C4-2B (cell line): ENCODE data around the gene STX2.
"Not testable (repeated sequence)": the region's sequence is repeated elsewhere in the genome, so short reads cannot be mapped to it uniquely, and the experiment has no call there.

Experiments
- H3K27ac ChIP-seq: fragments of 450-650 bp; 2 replicates; pipeline ENCODE4 v1.5.1; 2017
- CTCF ChIP-seq: fragments of 450-650 bp; conservative IDR thresholded peaks from 2 replicates; pipeline ENCODE4 v1.5.1; 2017; ENCODE audit warnings: mild to moderate bottlenecking
- ZFX ChIP-seq: fragments of 450-650 bp; IDR thresholded peaks from 2 replicates; pipeline ENCODE4 v1.6.1; 2017

STX2 gene

GRCh38 chr12:130788515-130788914 is 50.5 kb downstream of the STX2 start:
- TF ChIP-seq CTCF = no peak
- TF ChIP-seq ZFX = no peak
- H3K27ac ChIP-seq = no peak overlapping the region

- no peak overlapping the region for H3K27ac ChIP-seq
- TF ChIP-seq CTCF (no peak), ZFX (no peak)
These were observed 51.3 kb downstream of the STX2 start for GRCh38 chr12:130787445-130788410.

- no peak for TF ChIP-seq CTCF
- TF ChIP-seq ZFX = no peak
- H3K27ac ChIP-seq = no peak overlapping the region
These were observed 52.0 kb downstream of the STX2 start for GRCh38 chr12:130787041-130787440.

- no peak overlapping the region for H3K27ac ChIP-seq
- TF ChIP-seq ZFX (no peak), CTCF (no peak)
These were observed 55.8 kb downstream of the STX2 start for GRCh38 chr12:130783110-130783715.

GRCh38 chr12:130782245-130782644 is 56.8 kb downstream of the STX2 start:
- not testable (repeated sequence) for H3K27ac ChIP-seq

- TF ChIP-seq ZFX (no peak), CTCF (no peak)
- H3K27ac ChIP-seq = no peak overlapping the region
These were observed 58.0 kb downstream of the STX2 start for GRCh38 chr12:130780880-130781575.

- no peak overlapping the region for H3K27ac ChIP-seq
- TF ChIP-seq ZFX = no peak
These were observed 58.7 kb downstream of the STX2 start for GRCh38 chr12:130780325-130780724.

- no peak overlapping the region for H3K27ac ChIP-seq
- TF ChIP-seq ZFX = no peak
- no peak for TF ChIP-seq CTCF
These were observed 60.3 kb downstream of the STX2 start for GRCh38 chr12:130778776-130779175.
